Endothelial cell of umbilical vein (primary cell): Measurements from ENCODE around the gene CCNC. TPM values are rescaled to one million over a fixed set of nuclear protein-coding genes. Genes with fewer than 3 reads are reported as not detected.
A peak's percentile ranks its signal among the peaks of the same experiment; 100 is the strongest.

Source experiments
- BruUV-seq: library from RNA; stranded (reverse); fragments of 400-500 nt; replicated peaks from 2 replicates; lab custom pipeline; 2021; lab: Mats Ljungman, UMichigan
- CTCF ChIA-PET: fragments of 300-600, 350-600 bp; sonication (Branson Sonifier 250); formaldehyde crosslinking; loops from one replicate; lab custom pipeline; 2021; ENCODE audit warnings: antibody characterized with exemption, inconsistent platforms; lab: Charles Lee
- POLR2A ChIA-PET: fragments of 300-600, 350-600 bp; sonication (Branson Sonifier 250); formaldehyde crosslinking; loops from one replicate; lab custom pipeline; 2021; ENCODE audit warnings: antibody characterized with exemption, inconsistent platforms; lab: Charles Lee
- DNase-seq: peaks from one replicate; pipeline ENCODE4 v3.0.0-alpha.2; 2011; ENCODE audit warnings: low read depth, low spot score
- FAIRE-seq: peaks from 2 replicates; lab custom pipeline; 2011; peaks lifted over from hg19 to GRCh38; lab: Jason Lieb, UNC
- H2AFZ ChIP-seq: 2 replicates; pipeline ENCODE4 v1.6.0; 2012; ENCODE audit warnings: low read depth, low read length, control low read depth, inconsistent platforms
- H3K27ac ChIP-seq: 2 replicates; pipeline ENCODE4 v1.5.1; 2011; ENCODE audit warnings: low read depth, mild to moderate bottlenecking, control low read depth, low read length, moderate library complexity; ENCODE audit not compliant: insufficient read depth
- H3K27me3 ChIP-seq, 2 experiments: 2 replicates each; pipeline versions ENCODE4 v1.6.0 to v1.6.1; 2011; ENCODE audit warnings: low read length in 2 of 2, mixed read lengths in 1 of 2; ENCODE audit not compliant: control insufficient read depth in 2 of 2, insufficient read depth in 2 of 2
- H3K36me3 ChIP-seq, 2 experiments: 2 replicates in 1 of 2; 3 replicates in 1 of 2; pipeline ENCODE4 v1.5.1; 2011; ENCODE audit warnings: low read length in 2 of 2, mild to moderate bottlenecking in 1 of 2, moderate library complexity in 1 of 2; ENCODE audit not compliant: control insufficient read depth in 2 of 2, insufficient read depth in 2 of 2; ENCODE audit errors: extremely low read depth in 1 of 2
- H3K4me1 ChIP-seq: 3 replicates; pipeline ENCODE4 v1.5.1; 2011; ENCODE audit warnings: mild to moderate bottlenecking, low read length; ENCODE audit not compliant: control insufficient read depth, insufficient read depth; ENCODE audit errors: extremely low read depth
- H3K4me2 ChIP-seq: 2 replicates; pipeline ENCODE4 v1.6.1; 2011; ENCODE audit warnings: low read length, control low read depth, mixed read lengths; ENCODE audit not compliant: insufficient read depth
- H3K4me3 ChIP-seq, 3 experiments: fragments of 200-600 bp in 1 of 3; sonication (generic), shearing (Covaris generic) in 1 of 3; replicated peaks in 1 of 3; 2 replicates each; pipeline ENCODE4 v1.5.1; 2011 to 2016; ENCODE audit warnings: control low read depth in 3 of 3, low read length in 3 of 3, mild to moderate bottlenecking in 2 of 3, inconsistent platforms in 1 of 3, low read depth in 1 of 3, moderate library complexity in 1 of 3; ENCODE audit not compliant: insufficient read depth in 1 of 3
- H3K79me2 ChIP-seq: 2 replicates; pipeline ENCODE4 v1.6.0; 2012; ENCODE audit warnings: low read length, inconsistent platforms; ENCODE audit not compliant: control insufficient read depth, insufficient read depth
- H3K9ac ChIP-seq: replicated peaks from 2 replicates; pipeline ENCODE3; 2011; ENCODE audit warnings: low read length, control low read depth; ENCODE audit not compliant: insufficient read depth; ENCODE audit errors: extremely low read depth
- H3K9me1 ChIP-seq: replicated peaks from 3 replicates; pipeline ENCODE4 v1.6.0; 2011; ENCODE audit warnings: mild to moderate bottlenecking, low read length; ENCODE audit not compliant: control insufficient read depth, insufficient read depth; ENCODE audit errors: extremely low read depth
- H3K9me3 ChIP-seq: replicated peaks from 2 replicates; pipeline ENCODE4 v1.5.1; 2012; ENCODE audit warnings: low read length, inconsistent platforms; ENCODE audit not compliant: control insufficient read depth, insufficient read depth
- H4K20me1 ChIP-seq: replicated peaks from 2 replicates; pipeline ENCODE3; 2011; ENCODE audit warnings: mild to moderate bottlenecking, low read length; ENCODE audit not compliant: control insufficient read depth, insufficient read depth; ENCODE audit errors: extremely low read depth
- CTCF ChIP-seq, 2 donors: IDR thresholded peaks; 1 replicate in 1 of 2; 2 replicates in 1 of 2; pipeline ENCODE4 v1.5.1; 2011; ENCODE audit warnings: low read length in 2 of 2, mild to moderate bottlenecking in 2 of 2, moderate library complexity in 2 of 2, control low read depth in 1 of 2, inconsistent platforms in 1 of 2, low read depth in 1 of 2; ENCODE audit not compliant: insufficient read depth in 1 of 2; ENCODE audit errors: extremely low read depth in 1 of 2
- EZH2 ChIP-seq: IDR thresholded peaks from 2 replicates; pipeline ENCODE4 v1.6.1; 2012; ENCODE audit warnings: borderline replicate concordance, low read depth, mild to moderate bottlenecking, moderate library complexity, low read length, inconsistent platforms; ENCODE audit not compliant: severe bottlenecking
- GATA2 ChIP-seq: IDR thresholded peaks from 2 replicates; pipeline ENCODE4 v1.7.0; 2011; ENCODE audit warnings: low read depth, mild to moderate bottlenecking, moderate library complexity, mixed read lengths, low read length; ENCODE audit not compliant: insufficient read length, insufficient read depth
- POLR2A ChIP-seq: IDR thresholded peaks from 2 replicates; pipeline ENCODE4 v1.6.1; 2012; ENCODE audit warnings: low read depth, mild to moderate bottlenecking, control low read depth, low read length
- POLR2AphosphoS5 ChIP-seq: IDR thresholded peaks from 2 replicates; pipeline ENCODE4 v1.6.1; 2012; ENCODE audit warnings: low read depth, mild to moderate bottlenecking, control low read depth, low read length, moderate library complexity; ENCODE audit not compliant: insufficient read depth
- dilution Hi-C: fragments of 300-500 bp; cut with MboI; formaldehyde crosslinking; loops from one replicate; pipeline ENCODE4 v1.15.0; 2019; ENCODE audit warnings: low sequenced_read_pairs; ENCODE audit not compliant: extremely low pct_ligation_motif_present
- intact Hi-C: fragments of 100-400 bp; cut with micrococcal nuclease; formaldehyde crosslinking; loops from one replicate; pipeline ENCODE4 v1.10.0; 2022
- polyA plus RNA-seq, 4 experiments: library from polyadenylated mRNA; depleted of rRNA in 3 of 4; stranded (reverse) in 3 of 4; unstranded in 1 of 4; fragments of >200 nt; gene quantifications; 2 replicates each; pipeline versions ENCODE4 v1.2.1 to v1.2.3, GENCODE V29; 2011 to 2012; ENCODE audit warnings: missing spikeins in 1 of 4
- total RNA-seq: library from RNA; stranded (reverse); gene quantifications from 2 replicates; pipeline ENCODE4 v1.2.3, GENCODE V29; 2021

CCNC gene
- total and polyA plus RNA-seq, 2 donors (not counting 3 experiments of a cell fraction or from before 2014, with no cell fraction given) = 18.2 to 53.5 TPM

GRCh38 chr6:99617131-99617530, 48.7 kb upstream of the CCNC start:
- Histone ChIP-seq H2AFZ (no peak overlapping the region), H3K4me2 (no peak overlapping the region), H3K9me3 (no peaks in the 10 kb centered on the region), H4K20me1 (no peaks in the 10 kb centered on the region), H3K36me3 (no peaks in the 10 kb centered on the region), H3K27ac (no peak overlapping the region), H3K9ac (no peak overlapping the region), H3K27me3 (peaks cover 60 to 95% of the 10 kb centered on the region in 2 experiments), H3K4me1 (peaks cover 6% of the 10 kb centered on the region), H3K79me2 (no peaks in the 10 kb centered on the region), H3K4me3 (no peak overlapping the region), H3K9me1 (no peaks in the 10 kb centered on the region)
- intact Hi-C loops (no loop called here), dilution Hi-C loops (no loop called here)
- FAIRE-seq (no peak), DNase-seq (no peak)
- ChIA-PET CTCF (interaction anchor here (1.2 kb wide), 1 partner anchor 8 kb away, joined by 4 read pairs; no protein-coding TSS in a partner anchor), POLR2A (no interaction called here)
- TF ChIP-seq POLR2AphosphoS5 = no peak
- TF ChIP-seq EZH2 = peak; percentile 46
- TF ChIP-seq GATA2 = no peak
- no TSS peak for BruUV-seq

DNA sequence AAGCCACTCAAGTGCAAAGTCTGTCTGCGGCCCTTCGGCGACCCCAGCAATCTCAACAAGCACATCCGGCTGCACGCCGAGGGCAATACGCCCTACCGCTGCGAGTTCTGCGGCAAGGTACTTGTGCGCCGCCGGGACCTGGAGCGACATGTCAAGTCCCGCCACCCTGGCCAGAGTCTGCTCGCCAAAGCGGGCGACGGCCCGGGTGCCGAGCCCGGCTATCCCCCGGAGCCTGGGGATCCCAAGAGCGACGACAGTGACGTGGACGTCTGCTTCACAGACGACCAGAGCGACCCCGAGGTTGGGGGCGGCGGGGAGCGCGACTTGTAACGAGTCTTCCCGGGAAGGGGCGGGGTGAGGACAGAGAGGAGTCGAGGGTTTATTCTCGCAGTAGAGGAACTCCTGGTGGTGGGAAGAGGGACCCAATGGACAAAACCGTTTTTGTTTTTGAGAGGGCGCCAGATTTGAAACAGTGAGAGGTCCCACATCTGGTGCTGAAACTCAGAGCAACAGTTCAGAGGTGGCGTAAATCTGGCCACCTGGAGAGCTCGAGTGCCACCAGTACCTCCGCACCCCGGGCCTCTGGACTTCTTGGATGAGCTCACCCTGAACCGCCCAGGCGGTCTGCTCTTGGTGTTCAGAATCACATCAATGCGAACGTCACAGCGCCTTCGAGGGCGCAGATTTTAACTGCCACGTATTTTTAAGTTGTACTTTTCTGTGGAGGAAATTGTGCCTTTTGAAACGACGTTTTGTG, 46.1 kb upstream of the CCNC start:
- no peak overlapping the region for H3K4me3 ChIP-seq
- H3K4me1 ChIP-seq = peaks cover 6% of the 10 kb centered on the region
- DNase-seq (no peak), FAIRE-seq (no peak)
- no peaks in the 10 kb centered on the region for H4K20me1 ChIP-seq
- H3K9me3 ChIP-seq = no peaks in the 10 kb centered on the region
- ChIA-PET CTCF (interaction anchor here (0.6 to 1.7 kb wide), 2 partner anchors 12 to 147 kb away, joined by 3 to 7 read pairs; no protein-coding TSS in a partner anchor), POLR2A (no interaction called here)
- no peak overlapping the region for H3K4me2 ChIP-seq
- no peak for TF ChIP-seq POLR2A
- TF ChIP-seq CTCF (IDR thresholded peaks at IDR 0.05; ENCODE audit: extremely low read depth in 1 of 2, insufficient read depth in 1 of 2, low read depth in 1 of 2, low read length in 2 of 2) = no peak
- TF ChIP-seq EZH2 = peak; percentile 97
- dilution Hi-C loops (no loop called here), intact Hi-C loops (loop anchor here (2.0 kb wide), 1 partner anchor 146 kb away; no protein-coding TSS in a partner anchor)
- no peaks in the 10 kb centered on the region for H3K36me3 ChIP-seq
- no peaks in the 10 kb centered on the region for H3K79me2 ChIP-seq
- no peak overlapping the region for H3K27ac ChIP-seq
- H2AFZ ChIP-seq = no peak overlapping the region
- BruUV-seq = no TSS peak
- H3K9ac ChIP-seq = no peak overlapping the region
- H3K9me1 ChIP-seq = no peaks in the 10 kb centered on the region
- peaks cover 68 to 98% of the 10 kb centered on the region in 2 experiments for H3K27me3 ChIP-seq
